GM19468 (cell line): ENCODE results near the gene CIAO3.
"Not testable (repeated sequence)": the region's sequence is repeated elsewhere in the genome, so short reads cannot be mapped to it uniquely, and the experiment has no call there.

Experiments
- ATAC-seq: cut with Tn5 transposase; IDR thresholded peaks from one replicate; pipeline ENCODE4 v1.9.1; 2021; ENCODE audit warnings: mild to moderate bottlenecking, moderate library complexity, moderate number of reproducible peaks; ENCODE audit not compliant: unreplicated experiment; ENCODE audit errors: extremely low read depth

The CIAO3 gene

DNA sequence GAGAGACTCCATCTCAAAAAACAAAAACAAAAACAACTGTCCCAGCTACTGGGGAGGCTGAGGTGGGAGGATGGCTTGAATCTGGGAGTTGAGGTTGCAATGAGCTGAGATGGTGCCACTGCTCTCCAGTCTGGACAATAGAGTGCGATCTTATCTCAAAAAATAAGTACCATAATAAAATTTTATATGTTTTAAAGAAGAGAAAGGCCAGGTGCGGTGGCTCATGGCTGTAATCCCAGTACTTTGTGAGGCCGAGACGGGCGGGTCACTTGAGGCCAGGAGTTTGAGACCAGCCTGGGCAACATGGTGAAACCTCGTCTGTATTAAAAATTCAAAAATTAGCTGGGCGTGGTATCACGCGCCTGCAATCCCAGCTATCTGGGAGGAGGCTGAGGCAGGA lies 36.0 kb upstream of the CIAO3 start:
- no peak for ATAC-seq

DNA sequence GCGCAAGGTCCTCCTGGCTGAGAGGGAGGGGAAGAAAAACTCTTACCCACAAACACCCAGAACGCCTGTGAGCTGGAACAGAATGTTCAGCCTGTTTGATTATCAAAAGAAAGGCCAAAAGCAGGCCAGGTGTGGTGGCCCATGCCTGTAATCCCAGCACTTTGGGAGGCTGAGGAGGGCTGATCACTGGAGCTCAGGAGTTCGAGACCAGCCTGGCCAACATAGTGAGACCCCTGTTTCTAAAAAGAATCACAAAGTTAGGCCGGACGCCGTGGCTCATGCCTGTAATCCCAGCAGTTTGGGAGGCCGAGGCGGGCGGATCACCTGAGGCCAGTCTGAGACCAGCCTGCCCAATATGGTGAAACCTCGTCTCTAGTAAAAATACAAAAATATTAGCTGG lies 35.5 kb upstream of the CIAO3 start:
- ATAC-seq, result not testable (repeated sequence)

GRCh38 chr16:775236-775796 lies 34.5 kb upstream of the CIAO3 start:
- ATAC-seq, result no peak

- ATAC-seq, result no peak
These were observed 33.5 kb upstream of the CIAO3 start for GRCh38 chr16:774086-775001.

- ATAC-seq, result no peak
These were observed 32.2 kb upstream of the CIAO3 start for GRCh38 chr16:772959-773358.

DNA sequence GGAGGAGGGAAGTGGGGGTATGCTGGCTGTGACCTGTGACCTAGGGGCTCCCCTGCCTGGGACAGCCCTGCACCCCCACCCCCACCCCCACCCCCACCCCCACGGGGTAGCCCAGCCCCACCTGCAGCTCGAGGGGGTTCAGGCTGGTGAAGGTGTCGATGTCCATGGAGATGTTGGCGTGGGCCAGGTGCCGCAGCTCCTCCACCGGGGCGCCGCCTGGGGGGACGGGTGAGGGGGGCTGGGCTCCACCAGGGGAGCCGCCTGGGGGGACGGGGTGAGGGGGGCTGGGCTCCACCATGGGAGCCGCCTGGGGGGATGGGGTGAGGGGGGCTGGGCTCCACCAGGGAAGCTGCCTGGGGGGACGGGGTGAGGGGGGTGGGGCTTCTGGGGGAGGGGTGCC lies 29.6 kb upstream of the CIAO3 start:
- ATAC-seq, result no peak

GRCh38 chr16:769934-770333 lies 29.1 kb upstream of the CIAO3 start:
- ATAC-seq, result no peak

GRCh38 chr16:769184-769784 lies 28.5 kb upstream of the CIAO3 start:
- no peak for ATAC-seq

GRCh38 chr16:768428-768827 lies 27.6 kb upstream of the CIAO3 start:
- no peak for ATAC-seq

- ATAC-seq, result no peak
These were observed 27.0 kb upstream of the CIAO3 start for GRCh38 chr16:767743-768235.

GRCh38 chr16:766820-767640 lies 26.2 kb upstream of the CIAO3 start:
- ATAC-seq, result no peak

GRCh38 chr16:766008-766819 lies 25.4 kb upstream of the CIAO3 start:
- no peak for ATAC-seq

DNA sequence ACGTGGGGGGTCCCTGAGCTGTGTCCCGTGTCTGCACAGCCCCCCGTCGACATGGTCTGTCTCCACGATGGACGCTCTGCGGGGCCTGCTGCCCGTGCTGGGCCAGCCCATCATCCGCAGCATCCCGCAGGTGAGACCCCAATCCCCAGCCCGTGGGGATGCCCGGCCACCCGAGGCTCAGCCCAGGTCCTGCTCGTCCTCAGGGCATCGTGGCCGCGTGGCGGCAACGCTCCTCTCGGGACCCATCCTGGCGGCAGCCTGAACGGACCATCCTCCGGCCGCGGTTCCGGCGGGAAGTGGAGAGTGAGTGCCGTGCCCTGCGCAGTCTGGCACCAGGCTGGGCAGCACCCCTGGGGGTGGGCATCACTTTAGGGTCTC lies 24.7 kb upstream of the CIAO3 start:
- no peak for ATAC-seq

DNA sequence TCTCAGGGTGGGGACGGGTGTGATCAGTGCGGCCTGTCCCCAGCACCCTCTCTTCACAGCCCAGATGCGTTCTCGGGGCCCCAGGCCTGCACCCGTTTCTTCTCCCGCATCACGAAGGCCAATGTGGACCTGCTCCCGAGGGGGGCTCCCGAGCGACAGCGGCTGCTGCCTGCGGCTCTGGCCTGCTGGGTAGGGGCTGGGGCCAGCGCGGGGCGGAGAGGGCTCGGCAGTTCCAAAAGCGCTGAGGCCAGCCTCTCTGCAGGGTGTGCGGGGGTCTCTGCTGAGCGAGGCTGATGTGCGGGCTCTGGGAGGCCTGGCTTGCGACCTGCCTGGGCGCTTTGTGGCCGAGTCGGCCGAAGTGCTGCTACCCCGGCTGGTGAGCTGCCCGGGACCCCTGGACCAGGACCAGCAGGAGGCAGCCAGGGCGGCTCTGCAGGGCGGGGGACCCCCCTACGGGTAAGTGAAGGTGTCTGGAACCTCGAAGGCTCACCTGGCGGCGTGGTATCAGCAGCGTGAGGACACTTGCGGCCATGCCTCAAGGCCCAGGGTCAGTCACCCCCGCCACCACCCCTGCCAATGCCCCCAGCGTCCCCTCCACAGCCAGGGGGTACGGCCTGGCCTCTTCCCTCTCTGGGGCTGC lies 24.2 kb upstream of the CIAO3 start:
- ATAC-seq, result no peak

DNA sequence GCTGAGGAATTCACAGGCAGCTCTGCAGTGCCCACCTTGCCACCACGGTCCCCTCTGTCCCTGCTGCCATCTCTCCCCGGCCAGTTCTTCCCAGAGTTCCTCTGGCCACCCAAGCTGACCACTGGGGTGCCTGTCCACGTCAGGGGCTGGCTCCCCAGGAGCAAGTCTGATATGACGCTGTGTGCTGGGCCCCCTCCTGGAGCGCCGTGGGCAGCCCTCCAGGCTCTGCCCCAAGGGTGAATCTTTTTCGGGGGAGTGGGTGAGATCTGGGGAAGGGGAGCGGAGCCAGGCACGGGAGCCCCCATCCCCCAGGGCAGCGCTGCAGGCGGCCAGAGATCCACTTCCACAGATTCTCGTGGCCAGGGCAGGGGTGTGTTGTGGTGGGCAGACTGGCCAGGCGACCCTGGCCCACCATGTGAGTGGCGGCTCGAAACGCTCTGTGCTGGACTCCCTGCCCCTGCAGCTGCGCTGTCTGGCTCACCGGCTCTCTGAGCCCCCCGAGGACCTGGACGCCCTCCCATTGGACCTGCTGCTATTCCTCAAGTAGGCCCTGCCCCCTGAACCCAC lies 23.5 kb upstream of the CIAO3 start:
- no peak for ATAC-seq

- no peak for ATAC-seq
These were observed 22.8 kb upstream of the CIAO3 start for GRCh38 chr16:763369-764183.

GRCh38 chr16:762595-763268 lies 21.9 kb upstream of the CIAO3 start:
- ATAC-seq, result no peak
